HG03571 (cell line): Measurements from ENCODE around the gene CKLF.
"Not testable (repeated sequence)": the region's sequence is repeated elsewhere in the genome, so short reads cannot be mapped to it uniquely, and the experiment has no call there.

Experiments used
- ATAC-seq: cut with Tn5 transposase; IDR thresholded peaks from one replicate; pipeline ENCODE4 v1.9.1; 2021; ENCODE audit not compliant: unreplicated experiment

Gene CKLF

DNA sequence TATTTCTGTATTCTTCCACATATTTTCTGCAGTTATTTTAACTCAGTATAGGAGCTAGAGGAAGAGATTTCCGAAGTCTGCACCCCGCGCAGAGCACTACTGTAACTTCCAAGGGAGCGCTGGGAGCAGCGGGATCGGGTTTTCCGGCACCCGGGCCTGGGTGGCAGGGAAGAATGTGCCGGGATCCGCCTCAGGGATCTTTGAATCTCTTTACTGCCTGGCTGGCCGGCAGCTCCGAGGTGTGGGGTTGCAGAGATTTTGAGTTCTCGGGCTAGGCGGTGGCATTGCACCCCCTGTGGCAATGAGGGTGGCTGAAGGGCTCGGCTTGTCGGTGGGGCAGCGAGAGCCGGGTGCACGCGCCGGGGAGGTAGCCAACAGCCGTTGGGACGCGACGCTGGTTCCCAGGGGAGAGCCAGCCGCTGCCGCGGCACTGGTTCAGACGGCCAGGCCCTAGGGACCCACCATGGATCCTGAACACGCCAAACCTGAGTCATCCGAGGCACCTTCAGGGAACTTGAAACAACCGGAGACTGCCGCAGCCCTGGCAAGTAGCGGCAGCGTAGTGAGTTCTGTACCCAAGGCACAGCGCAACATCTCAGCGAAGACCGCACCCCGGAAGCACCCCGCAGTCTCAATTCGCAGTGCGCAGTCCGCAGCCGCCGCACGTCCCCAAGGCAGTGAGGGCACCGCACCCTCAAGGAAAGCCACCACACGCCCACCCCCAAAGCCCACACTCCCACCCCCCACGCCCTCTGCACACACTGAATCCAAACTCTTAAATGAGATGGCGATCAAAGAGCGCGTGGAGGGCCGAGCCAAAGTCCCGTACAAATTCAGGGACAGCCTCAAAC is 13.9 kb downstream of the CKLF start, which contains the start of gene CMTM1:
CMTM1 (plus strand) TSS at position 389 of the 851 bp plus-strand sequence; CDS start at position 464, 75 bp downstream.
- no peak for ATAC-seq

DNA sequence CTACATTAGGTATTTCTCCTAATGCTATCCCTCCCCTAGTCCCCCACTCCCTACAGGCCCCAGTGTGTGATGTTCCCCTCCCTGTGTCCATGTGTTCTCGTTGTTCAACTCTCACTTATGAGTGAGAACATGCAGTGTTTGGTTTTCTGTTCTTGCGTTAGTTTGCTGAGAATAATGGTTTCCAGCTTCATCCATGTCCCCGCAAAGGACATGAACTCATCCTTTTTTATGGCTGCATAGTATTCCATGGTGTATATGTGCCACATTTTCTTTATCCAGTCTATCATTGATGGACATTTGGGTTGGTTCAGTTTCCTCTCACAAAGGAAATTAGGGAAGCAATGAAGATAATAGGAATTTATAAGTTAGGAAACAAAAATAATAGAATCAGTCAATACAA is 14.9 kb downstream of the CKLF start:
- not testable (repeated sequence) for ATAC-seq

DNA sequence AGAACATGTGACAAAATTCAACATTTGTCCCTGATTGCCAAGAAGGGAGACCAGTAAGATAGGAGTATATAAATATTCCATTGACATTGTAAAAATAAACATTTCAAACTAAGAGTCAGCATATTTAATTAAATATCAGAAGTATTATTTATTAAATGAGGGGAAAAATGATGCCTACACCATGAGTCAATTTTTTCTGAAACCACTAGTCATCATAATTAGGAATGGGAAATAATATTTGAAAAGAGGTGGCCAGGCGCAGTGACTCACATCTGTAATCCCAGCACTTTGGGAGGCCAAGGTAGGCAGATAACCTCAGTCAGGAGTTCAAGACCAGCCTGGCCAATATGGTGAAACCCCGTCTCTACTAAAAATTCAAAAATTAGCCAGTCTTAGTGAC is 16.0 kb downstream of the CKLF start:
- ATAC-seq = no peak

DNA sequence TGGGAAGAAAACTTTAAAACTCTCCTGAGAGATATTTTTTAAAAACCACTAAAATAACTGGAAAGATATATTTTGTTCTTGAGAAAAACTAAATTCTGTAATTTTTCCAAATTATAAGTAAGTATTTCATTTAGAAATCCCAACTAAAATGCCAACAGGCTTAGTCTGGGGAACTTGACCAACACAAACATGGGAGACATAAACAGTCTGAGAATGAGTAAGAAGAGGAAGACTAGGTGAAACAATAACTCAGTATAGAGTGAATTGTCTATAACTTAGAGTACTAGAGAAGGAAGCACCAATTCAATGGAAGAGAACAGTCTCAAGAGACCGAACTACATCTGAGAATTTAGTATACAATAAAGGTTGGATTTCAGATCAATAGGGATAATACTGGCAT is 16.8 kb downstream of the CKLF start:
- no peak for ATAC-seq

DNA sequence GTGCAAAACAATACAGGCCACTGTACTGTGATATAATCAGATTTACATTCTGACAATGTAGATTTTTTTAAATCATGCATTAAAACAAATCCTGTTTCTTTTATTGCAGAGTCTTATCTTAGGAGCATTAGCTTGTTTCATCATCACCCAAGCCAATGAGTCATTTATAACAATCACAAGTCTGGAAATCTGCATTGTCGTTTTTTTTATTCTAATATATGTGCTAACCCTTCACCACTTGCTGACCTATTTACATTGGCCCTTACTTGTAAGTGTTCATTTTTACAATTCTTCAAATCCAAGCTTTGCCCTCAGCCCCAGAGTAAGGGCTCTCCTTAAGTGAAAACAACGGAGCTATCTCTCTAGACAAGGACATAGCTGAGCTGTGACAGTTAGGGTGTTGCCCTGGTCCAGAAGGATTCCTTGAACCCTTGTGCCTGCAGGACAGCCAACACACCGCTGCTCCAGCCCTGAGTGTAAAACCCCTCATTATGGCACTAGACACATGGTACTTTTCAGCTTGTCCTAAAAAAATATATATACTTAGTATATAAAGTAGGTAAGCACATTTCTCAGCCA is 17.5 kb downstream of the CKLF start:
- no peak for ATAC-seq

DNA sequence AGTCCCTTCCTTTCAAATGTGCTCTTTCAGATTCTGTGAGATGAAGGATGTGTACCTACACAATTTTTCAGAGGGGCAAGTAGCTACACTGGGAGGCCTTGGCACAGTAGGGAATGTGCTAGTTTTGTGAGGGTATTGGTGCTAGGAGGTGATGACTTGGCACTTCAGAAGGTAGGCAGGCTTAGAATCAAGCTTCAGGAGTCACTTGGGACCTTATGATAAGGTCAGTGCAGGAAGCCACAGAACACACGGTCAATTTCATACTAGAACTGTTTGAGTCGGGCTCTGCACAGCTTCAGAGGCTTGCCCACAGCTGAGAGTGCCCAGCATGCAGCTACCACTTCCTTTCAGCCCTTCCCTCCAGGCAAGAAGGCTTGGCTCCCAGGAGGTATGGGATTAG is 20.0 kb downstream of the CKLF start:
- no peak for ATAC-seq

DNA sequence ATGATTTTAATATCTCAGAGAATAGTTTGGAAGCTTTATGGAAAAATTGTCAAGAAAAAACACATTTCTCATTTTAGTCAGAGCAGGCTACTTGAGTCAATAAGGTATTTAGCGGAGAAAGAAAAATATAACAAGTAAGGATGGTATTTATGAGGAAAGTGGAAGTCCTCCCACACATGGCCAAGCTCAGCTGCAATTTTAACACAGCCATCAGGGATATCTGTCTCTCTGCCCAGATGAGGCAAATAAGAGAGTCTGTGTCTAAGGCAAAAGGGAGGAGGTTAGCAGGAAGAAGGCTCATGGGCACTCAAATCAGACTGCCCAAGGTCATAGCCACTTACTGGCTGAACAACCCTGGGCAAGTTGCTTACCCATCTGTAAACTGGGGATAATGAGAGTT is 21.7 kb downstream of the CKLF start:
- ATAC-seq = no peak

DNA sequence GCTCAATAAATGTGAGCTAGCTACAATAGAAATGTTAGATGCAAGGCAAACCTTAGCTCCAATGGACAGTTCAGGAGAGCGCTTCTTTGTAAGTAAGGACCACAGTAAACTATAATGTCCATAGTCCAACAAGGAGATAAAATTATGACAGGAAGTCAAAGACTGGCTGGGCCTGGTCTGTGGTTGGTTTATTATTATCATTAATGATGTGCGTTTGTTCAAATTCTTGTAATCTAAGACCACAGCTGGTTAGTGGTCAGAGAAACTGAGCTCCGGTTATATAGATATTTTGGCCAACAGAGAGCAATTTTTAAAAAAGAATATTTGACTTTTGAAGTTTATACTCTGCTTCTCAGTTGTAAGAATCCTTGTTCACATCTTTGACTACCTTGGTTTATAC is 22.2 kb downstream of the CKLF start:
- ATAC-seq = no peak

DNA sequence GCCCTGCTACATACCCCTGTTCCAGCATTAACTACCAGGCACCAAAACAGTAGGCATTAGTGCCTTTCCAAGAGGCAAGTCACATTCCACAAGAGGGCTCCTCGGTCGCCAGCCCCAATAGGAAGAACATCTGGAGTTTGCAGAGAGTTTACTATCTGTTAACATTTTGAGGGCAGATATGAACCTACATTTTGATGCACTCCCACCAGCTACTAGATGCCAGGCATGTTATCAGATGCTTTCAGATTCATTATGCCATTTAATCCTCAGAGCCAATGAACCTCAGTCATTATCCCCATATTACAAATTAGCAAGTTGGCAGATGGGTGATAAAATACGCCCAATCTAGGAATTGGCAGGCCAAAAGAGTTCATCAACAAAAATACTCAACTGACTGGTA is 22.7 kb downstream of the CKLF start:
- no peak for ATAC-seq

DNA sequence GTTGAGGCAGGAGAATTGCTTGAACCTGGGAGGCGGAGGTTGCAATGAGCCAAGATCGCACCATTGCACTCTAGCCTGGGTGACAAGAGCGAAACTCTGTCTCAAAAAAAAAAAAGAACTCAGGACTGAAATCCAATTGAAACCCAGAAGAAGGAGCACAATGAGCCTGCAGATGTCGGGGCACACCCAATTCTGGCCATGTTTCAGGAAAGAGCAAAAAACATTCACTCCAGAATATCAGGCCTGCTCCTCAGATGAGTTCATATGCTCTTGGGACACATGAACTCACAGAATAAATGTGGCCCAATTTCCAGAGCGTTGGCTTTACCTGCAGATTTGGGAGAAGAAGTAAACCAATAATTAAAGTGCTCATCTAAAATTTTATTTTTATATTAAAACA is 23.9 kb downstream of the CKLF start:
- ATAC-seq = no peak

DNA sequence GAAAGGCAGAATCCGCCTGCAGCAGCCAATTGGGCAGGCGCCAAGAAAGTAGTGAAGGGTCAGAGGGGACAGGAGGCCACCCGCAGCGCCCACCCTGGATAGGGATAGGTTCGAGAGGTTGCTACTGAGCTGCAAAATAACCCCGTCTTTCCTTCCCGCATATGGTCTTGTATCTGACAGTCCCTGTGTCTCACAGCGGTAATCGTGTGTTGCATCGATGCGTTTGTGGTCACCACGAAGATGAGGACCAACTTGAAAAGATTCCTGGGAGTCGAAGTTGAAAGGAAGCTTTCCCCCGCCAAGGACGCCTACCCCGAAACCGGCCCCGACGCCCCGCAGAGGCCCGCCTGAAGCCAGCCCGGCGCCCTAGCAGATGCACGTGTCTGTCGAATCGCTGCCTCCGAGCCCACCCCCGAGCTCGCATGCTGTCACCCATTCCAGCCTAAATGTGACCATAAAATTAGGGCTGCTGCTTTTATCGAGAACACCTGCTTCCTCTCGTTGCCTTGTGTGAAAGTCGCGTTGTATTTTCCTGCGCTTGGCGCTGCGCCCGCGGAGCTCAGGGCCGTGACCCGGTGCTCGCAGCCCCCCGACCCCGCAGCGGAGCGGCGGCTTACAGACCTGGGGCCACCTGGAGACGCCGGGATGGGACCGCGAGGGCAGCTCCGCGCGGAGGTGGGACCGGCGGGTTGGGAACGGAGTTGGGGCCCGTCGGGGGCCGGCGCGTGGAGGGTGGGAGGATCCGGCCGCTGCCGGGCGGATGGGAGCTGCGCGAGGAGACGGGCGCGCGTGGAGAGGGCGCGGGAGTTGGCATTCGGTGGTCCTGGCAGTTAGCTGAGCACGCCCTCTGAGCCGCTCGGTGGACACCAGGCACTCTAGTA is 26.5 kb downstream of the CKLF start, which contains the start of gene CMTM2:
CMTM2 (plus strand) TSS at position 813 of the 881 bp plus-strand sequence. CDS start 145 bp downstream, outside the sequence.
- no peak for ATAC-seq

DNA sequence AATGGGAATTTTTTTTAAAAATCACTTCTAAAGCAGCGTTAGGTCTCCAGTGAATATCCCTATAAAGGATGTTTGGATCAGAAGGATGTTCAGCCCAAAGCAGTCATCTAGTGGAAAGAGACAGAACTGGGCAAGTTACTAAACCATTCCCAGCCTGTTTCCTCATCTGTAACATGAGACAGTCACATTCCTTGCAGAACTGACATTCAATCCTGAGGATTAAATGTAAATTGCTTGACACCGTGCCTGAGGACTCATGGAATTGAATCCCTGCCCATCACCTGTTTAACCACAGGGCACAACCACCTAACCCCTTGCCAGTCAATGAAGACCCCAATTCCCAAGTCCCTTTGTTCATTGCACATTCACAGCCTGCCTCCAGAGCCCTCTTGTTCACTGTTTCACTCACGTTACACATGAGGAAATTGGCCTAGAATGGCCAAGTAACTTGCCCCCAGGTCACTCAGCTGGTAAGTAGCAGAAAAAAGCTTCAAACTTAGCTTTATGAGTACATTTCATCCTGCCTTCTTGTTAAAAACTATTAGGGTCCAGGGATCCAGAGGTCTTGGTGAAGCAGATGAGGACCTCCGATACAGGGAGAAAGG is 28.3 kb downstream of the CKLF start:
- no peak for ATAC-seq

DNA sequence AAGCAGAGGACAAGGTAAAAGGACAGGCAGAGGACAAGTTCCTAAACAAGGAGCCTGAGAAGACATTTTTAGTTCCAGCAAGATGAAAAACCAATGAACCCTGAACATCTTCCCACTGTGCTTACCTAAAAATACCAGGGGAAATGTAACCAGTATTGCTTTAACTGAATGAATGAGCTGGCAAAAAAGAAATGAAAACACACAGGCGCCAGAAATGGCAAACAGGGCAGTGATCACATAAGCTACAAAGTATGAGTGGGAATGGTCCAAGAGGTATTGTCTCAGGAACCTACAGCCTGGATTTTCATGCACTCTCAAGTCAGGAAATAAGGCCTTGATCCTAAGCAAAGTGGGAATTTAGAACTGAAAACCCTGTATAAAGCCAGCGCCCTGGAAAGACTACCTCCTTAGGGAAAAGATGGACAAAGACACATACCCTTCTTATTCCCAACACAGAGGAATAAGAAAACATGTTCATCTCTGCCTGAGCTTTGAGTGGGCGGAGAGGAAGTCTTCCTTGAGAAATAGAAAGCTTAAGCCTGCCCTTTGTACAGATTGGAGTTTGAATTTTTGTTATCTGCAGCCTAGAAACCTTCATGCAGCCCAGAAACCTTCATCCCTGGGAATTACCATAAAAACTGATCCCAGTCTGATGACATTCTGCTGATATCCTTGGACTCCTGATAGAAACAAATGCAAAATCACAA is 29.0 kb downstream of the CKLF start:
- no peak for ATAC-seq

DNA sequence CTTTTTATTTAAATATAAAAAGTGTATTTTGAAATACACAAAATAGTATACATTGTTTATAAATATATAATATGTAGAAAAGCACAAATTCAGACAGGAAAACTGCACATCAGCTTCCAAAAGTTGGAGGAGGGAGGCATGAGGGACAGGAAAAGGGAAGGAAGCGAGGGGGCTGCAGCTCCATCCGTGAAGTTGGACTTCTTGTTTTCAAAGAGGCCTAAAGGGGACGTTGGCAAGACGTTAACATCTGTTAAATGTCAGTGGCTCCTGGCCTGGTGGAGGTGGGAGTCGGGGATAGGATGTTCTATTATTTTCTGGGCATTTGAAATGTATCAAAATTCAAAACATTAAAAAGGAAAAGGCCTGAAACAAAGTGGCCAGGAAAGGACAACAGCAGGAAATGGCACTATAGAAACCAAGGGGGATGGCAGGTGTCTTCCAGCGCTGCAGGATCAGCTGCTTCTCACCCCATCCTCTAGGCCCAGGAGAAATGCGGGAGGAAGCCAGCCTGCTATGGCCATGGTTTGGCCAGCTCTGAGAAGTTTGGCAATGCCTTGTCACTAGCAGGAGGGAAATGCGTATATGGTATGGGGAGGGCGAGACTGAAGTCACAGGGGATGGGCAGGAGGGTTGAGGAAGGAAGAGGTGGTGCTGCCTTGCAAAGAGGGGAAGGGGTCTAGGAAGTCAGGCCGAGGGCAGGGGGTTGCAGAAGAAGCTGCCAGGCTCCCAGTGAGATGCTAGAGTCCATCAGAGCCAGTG is 33.3 kb downstream of the CKLF start:
- ATAC-seq = no peak

DNA sequence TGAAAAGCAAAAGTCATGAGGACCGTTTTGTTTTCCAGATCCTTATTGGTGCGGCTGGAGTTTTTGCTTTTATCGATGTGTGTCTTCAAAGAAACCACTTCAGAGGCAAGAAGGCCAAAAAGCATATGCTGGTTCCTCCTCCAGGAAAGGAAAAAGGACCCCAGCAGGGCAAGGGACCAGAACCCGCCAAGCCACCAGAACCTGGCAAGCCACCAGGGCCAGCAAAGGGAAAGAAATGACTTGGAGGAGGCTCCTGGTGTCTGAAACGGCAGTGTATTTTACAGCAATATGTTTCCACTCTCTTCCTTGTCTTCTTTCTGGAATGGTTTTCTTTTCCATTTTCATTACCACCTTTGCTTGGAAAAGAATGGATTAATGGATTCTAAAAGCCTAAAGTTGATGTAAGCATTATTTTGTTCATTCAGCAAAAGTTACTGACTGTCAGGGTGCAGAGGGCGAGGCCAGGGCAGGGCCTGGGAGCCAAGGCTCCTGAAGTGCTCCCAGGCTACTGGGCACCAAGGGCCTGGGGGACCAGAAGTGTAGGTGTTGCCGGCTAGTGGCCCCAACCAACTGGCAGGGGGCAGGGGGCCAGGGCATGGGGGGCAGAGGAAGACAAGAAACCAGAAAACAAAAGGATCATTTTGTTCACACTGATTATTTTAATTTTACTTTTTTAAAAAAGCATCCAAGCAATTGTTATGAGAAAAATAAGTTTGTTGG is 35.7 kb downstream of the CKLF start:
- no peak for ATAC-seq

DNA sequence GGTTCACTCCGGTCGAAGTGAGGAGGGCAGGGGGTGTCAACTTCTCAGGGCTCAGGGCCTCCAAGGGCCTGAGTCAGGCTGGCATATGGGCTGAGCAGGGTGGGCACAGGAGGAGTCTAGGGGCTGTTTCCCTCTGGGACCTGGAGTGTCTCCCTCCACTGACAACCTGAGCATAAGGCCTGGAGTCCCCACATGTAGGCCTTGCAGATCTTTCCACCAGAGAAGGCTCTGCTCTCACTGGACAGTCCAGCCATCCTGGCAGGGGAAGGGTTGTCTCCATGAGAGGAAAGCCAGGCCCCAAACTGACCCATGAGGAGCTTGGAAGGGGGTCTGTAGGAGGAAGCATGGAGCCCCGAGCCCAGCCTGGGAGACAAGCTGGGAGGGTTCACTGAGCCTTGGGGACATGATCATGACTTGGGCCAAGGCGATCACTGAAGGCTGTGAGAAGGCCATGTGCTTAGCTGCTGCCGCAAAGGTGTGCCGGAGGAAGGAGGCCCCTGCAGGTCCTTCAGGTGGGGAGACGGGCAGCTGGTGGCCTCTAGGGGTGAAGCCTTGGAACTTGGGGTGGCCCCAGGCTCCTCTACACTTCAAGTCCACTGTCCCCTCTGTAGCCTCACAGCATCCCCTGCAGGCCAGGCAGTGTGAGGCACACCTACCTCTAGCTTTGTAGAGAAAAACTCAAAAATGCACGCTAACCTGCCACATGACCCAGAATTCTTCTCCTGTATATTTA is 36.8 kb downstream of the CKLF start:
- ATAC-seq = no peak

DNA sequence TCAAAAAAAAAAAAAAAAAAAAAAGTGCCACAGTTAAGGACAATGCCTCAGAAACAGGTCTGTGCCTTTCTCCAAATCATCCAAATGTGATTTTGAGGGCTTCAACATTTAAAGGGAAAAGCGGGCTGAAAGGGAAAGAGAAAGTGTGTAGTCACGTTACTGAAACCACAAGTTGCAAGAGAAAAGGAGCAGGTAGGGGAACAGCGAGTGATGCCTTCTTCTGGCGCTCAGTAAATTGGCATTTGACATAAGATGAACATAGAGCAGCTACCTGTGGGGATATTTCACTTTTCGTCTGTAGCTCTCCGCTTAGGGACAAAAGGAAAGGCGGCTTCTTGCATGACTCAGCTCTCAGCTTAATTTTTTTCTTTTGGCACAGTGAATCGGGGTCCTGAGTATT is 37.9 kb downstream of the CKLF start:
- no peak for ATAC-seq

DNA sequence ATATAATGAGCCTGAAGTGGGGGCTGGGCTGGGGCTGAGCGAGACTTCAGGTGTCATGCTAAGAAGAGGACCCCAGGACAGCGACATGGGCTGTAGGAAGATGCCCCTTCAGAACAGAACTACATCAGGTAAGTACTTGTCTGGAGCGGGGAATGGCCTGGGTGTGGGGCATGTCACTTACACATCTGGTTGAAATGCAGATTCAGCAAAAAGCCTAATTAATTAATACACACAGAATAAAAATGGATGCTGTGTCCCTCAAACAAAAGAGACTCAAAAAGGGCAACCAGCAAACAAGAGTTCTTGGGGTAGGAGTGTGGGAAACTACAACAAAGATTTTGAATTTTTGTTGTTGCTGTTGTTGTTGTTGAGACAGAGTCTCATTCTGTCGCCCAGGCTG is 38.6 kb downstream of the CKLF start:
- ATAC-seq = no peak
